GM21360 (cell line): Measurements from ENCODE around the gene LMF1.

ENCODE experiments used
- ATAC-seq: cut with Tn5 transposase; IDR thresholded peaks from one replicate; pipeline ENCODE4 v1.9.1; 2021; ENCODE audit warnings: mild to moderate bottlenecking, moderate library complexity; ENCODE audit not compliant: unreplicated experiment

LMF1 gene

GRCh38 chr16:970766-971581, at the start of gene LMF1:
Gene LMF1 (minus strand): TSS chr16:970984. CDS start chr16:970980, 4 bp downstream.
- peak; percentile 65 for ATAC-seq

DNA sequence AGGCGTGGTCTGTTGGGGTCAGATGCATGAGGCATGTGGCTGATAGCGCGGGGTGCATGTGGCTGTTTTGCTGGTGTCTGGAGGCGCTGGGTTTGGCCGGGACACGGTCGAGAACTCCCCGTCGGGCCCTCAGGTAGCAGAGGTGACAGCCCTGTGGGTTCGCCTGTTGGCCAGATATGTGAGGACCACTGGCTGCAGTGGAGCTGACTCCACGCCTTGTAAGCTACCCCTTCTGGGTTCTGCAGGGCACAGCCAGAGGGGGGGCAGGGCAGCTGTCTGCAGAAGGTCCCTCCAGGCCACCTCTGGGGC, 49.3 kb upstream of the LMF1 start:
- no peak for ATAC-seq

DNA sequence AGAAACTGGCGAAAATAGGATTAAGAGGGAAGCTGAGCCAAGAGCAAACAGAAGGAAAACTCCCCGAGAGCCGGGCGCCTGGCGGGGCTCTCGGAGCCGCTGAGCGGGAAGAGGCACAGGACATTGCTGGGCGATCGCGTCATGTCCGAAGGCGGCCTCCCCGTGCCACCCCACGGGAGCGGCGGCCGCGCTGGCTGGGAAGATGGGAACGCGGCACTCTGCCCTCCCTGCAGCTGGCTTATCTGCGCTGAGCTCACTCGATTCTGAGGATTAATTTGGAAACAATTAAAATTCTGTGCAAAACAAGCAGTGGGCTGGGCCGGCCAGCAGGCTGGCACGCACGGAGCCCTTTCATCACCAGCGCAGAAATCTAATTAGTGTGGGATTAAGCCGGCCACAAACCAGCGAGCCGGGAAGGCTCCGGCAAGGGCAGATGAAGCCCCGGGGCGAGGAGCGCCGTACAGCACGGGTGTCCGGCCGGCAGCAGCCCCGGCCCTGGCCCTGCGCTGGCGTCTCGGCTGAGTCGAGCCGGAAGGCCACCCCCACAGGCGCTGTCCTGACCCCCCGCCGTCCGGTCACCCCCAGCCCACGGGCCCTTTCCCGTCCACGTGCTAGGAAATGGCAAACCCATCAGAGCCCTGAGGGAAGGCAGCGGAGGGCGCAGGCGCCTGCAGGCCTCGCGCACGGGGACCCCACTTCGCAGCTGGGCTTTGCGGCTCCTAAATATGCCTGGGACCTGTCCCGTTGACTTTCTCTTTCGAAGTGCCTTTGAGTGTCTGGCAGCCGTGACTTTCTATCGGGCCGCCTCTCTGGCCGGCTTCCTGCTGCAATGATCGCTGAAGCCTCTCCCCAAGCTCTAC, 48.7 kb upstream of the LMF1 start:
- ATAC-seq: no peak

DNA sequence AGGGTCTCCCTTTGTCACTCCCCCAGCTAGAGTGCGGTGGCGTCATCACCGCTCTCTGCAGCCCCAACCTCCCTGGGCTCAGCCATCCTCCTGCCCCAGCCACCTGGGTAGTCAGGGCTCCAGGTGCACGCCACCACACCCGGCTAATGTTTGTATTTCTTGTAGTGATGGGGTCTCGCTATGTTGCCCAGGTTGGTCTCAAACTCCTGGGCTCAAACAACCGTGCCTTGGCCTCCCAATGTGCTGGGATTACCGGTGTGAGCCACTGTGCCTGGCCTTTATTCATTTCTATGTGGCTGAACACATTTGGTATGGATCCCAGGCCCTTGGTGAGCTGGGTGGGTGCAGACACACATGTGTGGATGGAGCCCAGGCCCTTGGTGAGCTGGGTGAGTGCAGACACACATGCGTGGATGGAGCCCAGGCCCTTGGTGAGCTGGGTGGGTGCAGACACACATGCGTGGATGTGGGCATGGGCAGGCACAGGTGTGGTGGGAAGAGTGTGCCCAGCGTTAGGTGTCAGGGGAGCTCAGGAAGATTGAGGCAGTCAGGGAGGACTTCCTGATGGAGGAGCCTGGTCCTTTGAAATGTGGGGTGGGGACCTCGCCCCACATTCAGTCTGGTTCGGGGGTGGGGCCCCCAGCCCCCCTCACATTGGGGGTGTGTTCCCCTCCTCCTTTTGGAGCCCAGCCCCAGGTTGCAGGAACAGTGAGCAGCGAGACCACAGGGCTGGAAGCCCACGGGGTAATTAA, 47.8 kb upstream of the LMF1 start:
- ATAC-seq: no peak

DNA sequence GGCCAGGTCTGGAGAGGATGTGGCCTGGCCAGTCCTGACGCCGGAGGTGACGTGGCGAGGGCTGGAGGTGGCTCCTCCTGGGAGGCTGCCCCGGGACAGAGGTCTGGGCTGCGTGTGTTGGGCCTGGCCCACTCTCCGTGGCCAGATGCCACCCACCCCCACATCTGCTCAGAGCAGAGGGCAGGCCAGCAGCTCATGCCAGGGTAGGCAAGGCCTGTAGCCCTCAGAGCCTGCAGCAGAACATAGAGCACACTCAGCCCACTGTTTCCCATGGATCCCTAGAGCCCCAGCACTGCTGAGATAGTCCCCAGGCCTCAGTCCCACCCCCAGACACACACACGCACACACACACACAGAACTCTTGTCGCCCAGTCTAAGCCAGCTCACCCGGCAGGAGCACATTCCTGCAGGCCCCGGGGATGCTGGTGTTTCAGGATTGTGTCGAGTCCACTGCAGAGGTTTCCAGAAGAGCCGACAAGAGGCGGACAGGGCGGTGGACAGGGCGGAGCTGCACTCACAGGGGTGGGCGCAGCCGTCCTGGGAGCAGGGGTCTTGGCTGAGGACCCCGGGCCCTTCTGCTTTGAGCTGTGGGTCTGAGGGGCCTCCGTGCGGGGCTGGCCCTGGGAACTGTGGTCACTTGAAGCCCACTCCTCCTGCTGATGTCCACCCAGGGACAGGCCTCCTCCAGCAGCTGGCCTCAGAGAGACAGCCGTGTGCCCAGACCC, 44.1 kb upstream of the LMF1 start:
- ATAC-seq: no peak

DNA sequence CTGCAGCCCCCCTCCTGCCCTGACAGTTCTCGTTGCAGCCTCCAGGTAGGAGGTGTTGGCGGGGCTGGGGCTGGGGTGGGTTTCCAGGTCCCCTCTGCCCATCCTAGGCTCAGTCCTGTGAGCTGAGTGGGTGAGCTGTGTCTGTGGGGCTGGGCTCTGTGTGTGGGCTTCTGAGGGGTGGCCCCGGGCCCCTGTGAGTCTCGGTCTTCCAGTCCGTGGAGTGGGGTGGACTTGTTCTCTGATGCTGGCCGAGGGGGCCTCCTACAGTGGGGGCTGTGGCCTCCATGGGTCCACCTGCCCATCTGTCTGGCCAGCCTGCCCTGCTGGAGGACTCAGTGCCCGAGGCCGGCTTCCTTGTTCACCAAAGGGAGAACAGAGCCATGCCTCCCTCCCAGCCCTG, 43.4 kb upstream of the LMF1 start:
- no peak for ATAC-seq

- no peak for ATAC-seq
These were observed 42.8 kb upstream of the LMF1 start for GRCh38 chr16:1013593-1013900.

DNA sequence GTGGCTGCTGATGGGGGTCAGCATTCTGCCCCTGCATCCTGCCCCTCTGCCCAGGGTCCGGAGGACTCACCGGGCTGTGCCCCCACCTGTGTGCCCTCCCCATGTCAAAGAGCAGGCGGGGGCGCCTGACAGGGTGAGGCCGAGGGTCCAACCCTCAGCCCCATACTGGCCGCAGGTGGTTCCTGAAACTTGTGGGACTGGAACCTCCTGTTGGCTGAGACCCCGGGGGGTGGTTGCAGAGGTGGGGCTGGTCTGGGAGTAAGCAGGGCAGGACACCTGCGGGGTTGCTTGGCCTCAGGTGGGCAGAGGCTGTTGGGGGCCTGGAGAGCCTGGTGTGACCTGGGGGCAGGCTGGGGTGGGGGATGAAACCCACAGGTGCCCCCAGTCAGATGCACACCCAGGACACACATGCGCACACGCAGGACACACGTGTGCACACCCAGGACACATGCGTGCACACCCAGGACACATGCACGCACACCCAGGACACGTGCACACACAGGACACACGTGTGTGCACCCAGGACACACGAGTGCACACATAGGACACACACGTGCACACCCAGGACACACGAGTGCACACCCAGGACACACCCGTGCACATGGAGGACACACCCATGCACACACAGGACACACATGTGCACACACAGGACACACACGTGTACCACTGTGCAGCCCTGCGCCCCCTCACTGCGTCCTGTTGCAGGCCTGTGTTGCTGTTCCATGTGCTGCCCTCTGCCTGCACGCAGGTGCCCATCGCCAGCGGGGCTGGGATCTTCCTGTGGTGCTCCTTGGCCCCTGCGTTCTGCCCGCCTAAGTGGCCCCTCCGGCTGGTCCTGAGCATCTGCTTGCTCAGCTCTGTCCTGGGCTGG, 42.2 kb upstream of the LMF1 start:
- ATAC-seq: no peak

DNA sequence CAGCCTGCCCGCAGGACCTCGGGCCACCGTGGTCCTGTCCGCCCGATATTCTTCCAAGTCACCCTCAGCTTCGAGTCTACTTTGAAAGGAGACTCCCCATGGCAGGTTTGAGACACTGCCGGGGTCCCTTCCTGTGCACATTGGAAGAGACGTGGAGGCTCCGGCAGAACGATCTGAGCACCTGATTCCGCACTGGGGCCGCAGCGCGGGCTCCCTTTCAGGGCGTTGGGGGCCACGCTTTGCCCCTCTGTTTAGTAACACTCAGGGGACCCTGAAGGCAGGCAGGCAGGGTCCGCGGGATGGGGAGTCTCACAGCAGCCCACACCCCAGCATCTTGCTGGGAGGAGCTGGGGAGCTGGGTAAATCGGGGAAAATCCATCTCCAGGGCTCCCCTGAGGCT, 41.4 kb upstream of the LMF1 start:
- ATAC-seq: no peak

DNA sequence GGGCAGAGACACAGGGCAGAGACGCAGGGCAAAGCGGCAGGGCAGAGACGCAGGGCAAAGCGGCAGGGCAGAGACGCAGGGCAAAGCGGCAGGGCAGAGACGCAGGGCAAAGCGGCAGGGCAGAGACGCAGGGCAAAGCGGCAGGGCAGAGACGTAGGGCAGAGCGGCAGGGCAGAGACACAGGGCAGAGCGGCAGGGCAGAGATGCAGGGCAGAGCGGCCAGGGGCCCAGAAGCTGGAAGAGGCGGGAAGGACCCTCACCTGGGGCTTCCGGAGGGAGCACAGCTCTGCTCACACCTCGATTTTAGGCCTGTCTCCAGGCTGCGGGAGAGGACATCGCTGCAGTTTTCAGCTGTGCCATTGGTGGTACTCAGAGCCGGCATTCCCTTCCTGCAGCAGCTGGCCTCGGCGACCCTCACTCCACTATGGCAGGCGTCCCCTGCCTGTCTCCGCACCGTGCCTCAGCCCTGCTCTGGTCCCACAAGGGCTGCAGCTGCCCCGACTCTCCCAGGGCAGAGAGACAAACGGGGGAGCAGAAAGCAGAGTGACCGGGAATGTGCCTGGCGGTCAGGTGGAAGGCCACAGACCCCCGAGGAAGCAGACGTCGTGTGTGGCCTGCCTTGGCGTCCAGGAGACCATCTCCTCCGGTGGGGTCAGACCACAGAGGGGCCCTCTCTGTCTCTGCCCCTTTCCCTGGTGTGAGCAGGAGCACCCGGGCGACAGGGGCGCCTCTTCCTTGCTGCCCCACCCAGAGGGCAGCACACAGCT, 40.7 kb upstream of the LMF1 start:
- no peak for ATAC-seq

DNA sequence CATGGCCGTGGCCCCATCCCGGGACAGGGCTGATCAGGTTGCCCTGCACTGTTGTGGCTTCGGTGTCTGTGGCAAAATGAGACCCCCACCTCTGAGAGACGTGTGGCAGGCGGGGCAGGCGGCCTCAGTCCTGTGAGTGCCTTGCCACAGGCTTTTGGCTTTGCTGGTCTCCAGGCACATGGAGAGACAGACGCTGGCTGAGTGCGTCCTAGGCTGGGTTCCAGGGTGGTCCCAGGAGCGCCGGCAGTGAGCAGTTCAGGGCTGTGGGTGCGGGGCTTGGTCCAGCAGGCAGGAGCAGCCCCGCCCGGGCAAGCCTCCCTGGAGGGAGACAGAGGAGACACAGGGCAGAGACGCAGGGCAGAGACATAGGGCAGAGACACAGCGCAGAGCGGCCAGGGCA, 40.0 kb upstream of the LMF1 start:
- no peak for ATAC-seq

GRCh38 chr16:1010251-1010650, 39.5 kb upstream of the LMF1 start:
- ATAC-seq: no peak

DNA sequence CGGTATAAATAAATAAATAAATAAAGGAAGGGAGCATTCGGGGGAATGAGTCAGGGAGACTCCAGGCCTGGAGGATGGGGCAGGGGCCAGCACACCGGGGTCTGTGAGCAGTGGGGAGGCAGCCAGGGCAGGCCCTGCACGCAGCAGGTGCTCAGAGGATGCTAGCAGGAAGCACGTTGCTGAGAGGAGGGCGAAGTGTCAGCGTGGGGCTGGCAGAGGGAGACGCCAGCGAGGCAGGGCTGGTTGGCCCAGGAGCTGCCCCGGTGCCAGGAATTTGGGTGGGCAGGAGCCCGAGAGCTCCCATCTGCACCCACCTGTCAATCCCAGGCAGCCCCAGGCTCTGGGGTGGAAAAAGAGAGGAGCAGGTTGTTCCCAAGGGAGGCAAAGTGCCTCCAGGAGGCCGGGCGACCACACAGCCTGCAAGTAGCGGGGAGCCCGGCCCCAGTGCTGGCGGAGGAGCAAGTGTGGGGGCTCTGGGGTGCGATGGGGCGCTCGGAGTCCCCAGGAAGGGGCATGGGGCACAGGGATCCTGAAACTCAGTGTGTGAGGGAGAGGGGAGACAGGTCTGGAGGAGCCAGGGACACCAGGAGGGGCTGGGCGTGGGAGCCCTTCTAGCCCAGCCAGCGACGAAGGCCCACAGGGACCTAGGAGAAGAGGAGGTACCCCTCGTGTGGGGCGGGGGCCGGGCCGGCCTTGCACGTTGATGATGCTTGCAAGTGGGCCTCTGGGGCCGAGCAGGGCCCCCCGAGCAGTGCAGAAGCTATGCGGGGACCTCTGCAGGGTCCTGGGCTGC, 38.8 kb upstream of the LMF1 start:
- ATAC-seq: no peak

DNA sequence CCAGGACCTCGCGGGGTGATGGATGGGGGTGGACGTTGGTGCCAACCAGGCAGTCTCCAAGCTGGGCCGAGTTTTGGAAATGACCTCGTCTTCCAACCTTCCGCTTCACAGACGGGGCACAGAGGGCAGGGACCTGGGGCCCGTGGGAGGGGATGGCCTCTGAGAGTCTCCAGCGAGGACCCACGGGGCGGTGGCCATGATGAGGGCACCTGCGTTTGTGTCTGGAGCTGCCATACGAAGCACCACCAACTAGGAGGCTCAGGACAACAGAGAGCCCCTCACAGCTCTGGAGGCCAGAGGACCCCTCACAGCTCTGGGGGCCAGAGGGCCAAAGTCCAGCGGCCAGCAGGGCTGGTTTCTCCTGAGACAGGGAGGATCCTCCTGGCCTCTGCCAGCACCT, 37.3 kb upstream of the LMF1 start:
- no peak for ATAC-seq

DNA sequence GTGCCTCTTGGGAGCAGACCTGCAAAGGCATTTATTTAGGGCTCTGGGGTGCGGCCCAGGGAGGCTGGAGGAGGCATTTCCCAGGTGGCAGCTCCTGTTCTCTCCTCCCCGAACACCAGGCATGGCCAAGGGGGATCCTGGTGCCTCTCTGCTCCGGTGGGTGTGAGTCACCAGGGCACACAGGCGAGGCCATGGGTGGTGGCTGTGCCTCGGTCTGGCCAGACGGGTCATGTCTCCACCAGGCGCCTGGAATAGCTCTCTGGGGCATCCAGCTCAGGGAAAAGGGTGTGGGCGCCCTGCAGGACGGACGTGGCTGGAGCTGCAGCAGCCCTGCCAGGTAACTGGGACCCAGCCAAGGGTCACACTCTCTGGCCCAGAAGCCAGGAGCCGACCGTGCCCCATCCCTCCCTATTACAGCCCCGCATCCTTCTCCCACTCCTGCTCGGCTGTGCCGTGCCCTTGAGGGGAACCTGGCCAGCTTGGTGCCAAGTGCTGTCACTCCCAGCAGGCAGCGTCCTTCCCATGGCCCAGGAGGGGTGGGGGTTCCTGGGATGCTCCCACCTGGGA, 36.6 kb upstream of the LMF1 start:
- ATAC-seq: no peak

- no peak for ATAC-seq
These were observed 36.0 kb upstream of the LMF1 start for GRCh38 chr16:1006781-1007180.

DNA sequence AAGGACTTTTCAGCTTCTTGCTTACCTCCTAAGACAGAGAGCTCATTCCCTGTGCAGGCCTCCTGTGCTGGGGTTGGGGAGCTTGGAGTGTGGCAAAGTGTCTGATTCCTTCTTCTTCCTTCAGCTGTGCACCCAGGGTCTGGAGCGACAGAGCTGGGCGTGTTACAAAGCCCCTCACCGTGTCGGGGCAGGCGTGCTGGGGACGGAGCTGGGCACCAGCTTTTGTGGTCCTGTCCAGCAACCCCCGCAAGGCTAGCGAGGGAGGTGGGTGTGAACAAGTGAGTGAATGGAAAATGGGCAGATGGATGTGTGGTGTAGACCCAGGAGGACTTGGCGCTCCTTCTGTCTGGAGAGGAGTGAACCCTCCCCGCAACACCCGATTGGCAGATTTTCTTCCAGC, 34.5 kb upstream of the LMF1 start:
- no peak for ATAC-seq
